ENCODE data around the gene LRRC25. TPM values are rescaled to one million over a fixed set of nuclear protein-coding genes. Genes with fewer than 3 reads are reported as not detected.

The LRRC25 gene
- total and polyA plus RNA-seq, 2 donors (not counting 1 experiment from before 2014, with no cell fraction given) = 0.10 to 1.2 TPM

DNA sequence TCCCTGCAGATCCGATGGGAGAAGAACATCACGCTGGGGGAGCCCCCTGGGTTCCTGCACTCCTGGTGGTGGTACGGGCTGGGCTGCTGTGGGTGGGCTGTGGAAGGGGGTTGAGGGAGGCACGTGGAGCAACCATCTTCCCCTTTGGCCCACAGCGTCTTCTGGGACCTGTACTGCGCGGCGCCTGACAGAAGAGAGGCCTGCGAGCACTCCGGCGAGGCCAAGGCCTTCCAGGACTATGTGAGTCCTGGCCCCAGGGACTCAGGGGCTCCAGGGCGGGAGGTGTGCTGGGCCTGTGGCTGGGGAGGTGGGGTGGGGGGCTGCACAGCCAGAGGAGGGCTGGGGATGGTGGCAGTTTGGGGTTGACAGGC lies 30.3 kb upstream of the LRRC25 start:
- no peak overlapping the region for H2AFZ ChIP-seq (ENCODE audit: low read length)
- no peaks in the 10 kb centered on the region for H3K27me3 ChIP-seq (ENCODE audit: control insufficient read depth, insufficient read depth, low read length)
- no peak overlapping the region for H3K27ac ChIP-seq (ENCODE audit: insufficient read depth, low read length)
- no peak overlapping the region for H3K4me3 ChIP-seq (replicated peaks in 1 of 4; ENCODE audit: control extremely low read depth in 1 of 4, insufficient read depth in 1 of 4, low read depth in 3 of 4, low read length in 4 of 4)
- H3K9ac ChIP-seq (ENCODE audit: insufficient read depth, low read length) = no peak overlapping the region
- H3K4me2 ChIP-seq (ENCODE audit: extremely low read depth, insufficient read depth, low read length) = no peak overlapping the region
- H3K9me3 ChIP-seq (ENCODE audit: control insufficient read depth, insufficient read depth, low read depth, low read length) = no peaks in the 10 kb centered on the region
- H4K20me1 ChIP-seq (ENCODE audit: control insufficient read depth, extremely low read depth, insufficient read depth, low read length) = no peaks in the 10 kb centered on the region
- peaks cover 10% of the 10 kb centered on the region for H3K36me3 ChIP-seq (ENCODE audit: control insufficient read depth, insufficient read depth, low read length)
- TF ChIP-seq EZH2 (IDR thresholded peaks at IDR 0.05; ENCODE audit: low read length, missing control alignments) = no peak
- TF ChIP-seq, protein P1, sequence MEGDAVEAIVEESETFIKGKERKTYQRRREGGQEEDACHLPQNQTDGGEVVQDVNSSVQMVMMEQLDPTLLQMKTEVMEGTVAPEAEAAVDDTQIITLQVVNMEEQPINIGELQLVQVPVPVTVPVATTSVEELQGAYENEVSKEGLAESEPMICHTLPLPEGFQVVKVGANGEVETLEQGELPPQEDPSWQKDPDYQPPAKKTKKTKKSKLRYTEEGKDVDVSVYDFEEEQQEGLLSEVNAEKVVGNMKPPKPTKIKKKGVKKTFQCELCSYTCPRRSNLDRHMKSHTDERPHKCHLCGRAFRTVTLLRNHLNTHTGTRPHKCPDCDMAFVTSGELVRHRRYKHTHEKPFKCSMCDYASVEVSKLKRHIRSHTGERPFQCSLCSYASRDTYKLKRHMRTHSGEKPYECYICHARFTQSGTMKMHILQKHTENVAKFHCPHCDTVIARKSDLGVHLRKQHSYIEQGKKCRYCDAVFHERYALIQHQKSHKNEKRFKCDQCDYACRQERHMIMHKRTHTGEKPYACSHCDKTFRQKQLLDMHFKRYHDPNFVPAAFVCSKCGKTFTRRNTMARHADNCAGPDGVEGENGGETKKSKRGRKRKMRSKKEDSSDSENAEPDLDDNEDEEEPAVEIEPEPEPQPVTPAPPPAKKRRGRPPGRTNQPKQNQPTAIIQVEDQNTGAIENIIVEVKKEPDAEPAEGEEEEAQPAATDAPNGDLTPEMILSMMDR (conservative IDR thresholded peaks at IDR 0.05 in 1 of 2, IDR thresholded peaks at IDR 0.05 in 1 of 2; ENCODE audit: low read depth in 1 of 2, low read length in 2 of 2) = no peak
- peaks cover 44% of the 10 kb centered on the region for H3K79me2 ChIP-seq (ENCODE audit: control insufficient read depth, insufficient read depth, low read length)
- peaks cover 31% of the 10 kb centered on the region for H3K4me1 ChIP-seq (ENCODE audit: control insufficient read depth, extremely low read depth, insufficient read depth, low read length)
- DNase-seq (ENCODE audit: low read depth in 2 of 2) = no peak

DNA sequence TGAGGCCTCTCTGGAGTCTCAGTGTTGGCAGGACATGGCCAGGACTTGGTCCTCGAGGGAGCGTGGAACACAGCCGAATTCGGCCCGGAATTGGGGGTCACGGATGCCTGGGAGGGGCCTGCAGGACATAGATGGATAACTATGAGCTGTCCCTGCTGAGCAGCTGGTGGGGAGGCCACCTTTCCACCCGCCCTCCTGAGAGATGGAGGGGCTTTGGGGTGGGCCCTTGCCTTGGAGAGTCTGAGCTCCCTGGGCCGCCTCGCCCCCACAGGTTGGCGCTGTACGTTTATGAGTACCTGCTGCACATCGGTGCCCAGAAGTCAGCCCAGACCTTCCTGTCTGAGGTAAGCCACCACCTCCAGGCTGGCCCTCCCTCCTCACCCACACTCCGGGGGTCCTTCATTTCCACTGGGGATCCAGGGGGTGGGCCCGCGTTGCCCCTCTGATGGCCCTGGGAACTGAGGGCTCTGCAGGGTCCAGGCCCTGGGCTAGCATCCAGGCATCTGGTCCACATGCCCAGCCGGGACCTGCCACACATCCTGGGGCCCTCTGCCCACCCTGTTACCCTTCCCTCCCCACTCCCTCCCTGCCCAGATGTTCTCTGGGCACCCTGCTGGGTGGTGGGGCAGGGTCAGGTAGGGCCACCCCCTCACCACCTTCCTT lies 29.8 kb upstream of the LRRC25 start:
- Histone ChIP-seq H3K27me3 (ENCODE audit: control insufficient read depth, insufficient read depth, low read length) (no peaks in the 10 kb centered on the region), H3K9me3 (ENCODE audit: control insufficient read depth, insufficient read depth, low read depth, low read length) (no peaks in the 10 kb centered on the region), H2AFZ (ENCODE audit: low read length) (no peak overlapping the region), H3K27ac (ENCODE audit: insufficient read depth, low read length) (no peak overlapping the region), H3K4me1 (ENCODE audit: control insufficient read depth, extremely low read depth, insufficient read depth, low read length) (peaks cover 29% of the 10 kb centered on the region), H3K4me3 (replicated peaks in 1 of 4; ENCODE audit: control extremely low read depth in 1 of 4, insufficient read depth in 1 of 4, low read depth in 3 of 4, low read length in 4 of 4) (no peak overlapping the region), H3K36me3 (ENCODE audit: control insufficient read depth, insufficient read depth, low read length) (peaks cover 10% of the 10 kb centered on the region), H4K20me1 (ENCODE audit: control insufficient read depth, extremely low read depth, insufficient read depth, low read length) (no peaks in the 10 kb centered on the region), H3K79me2 (ENCODE audit: control insufficient read depth, insufficient read depth, low read length) (peaks cover 49% of the 10 kb centered on the region), H3K9ac (ENCODE audit: insufficient read depth, low read length) (no peak overlapping the region), H3K4me2 (ENCODE audit: extremely low read depth, insufficient read depth, low read length) (no peak overlapping the region)
- TF ChIP-seq EZH2 (IDR thresholded peaks at IDR 0.05; ENCODE audit: low read length, missing control alignments) = no peak
- TF ChIP-seq, protein P1 (conservative IDR thresholded peaks at IDR 0.05 in 1 of 2, IDR thresholded peaks at IDR 0.05 in 1 of 2; ENCODE audit: low read depth in 1 of 2, low read length in 2 of 2) = no peak
- no peak for DNase-seq (ENCODE audit: low read depth in 2 of 2)

DNA sequence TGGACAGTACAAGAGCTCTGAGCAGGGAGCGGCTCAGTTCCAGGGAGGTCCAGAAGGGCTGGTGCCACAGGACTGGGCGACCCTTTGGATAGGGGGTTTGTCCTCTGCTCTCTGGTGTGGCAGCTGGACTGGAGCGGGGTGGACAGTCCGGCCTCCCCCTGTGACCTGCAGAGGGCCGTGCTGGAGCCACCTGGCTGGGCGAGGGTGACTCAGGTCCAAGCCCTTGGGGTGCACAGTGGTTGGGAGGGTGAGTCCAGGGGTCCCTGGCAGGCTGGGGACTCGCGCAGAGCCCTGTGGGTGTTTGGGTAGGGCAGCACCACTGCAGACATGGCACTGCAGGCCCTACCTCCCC lies 29.0 kb upstream of the LRRC25 start:
- Histone ChIP-seq H3K4me2 (ENCODE audit: extremely low read depth, insufficient read depth, low read length) (peak overlapping the region; percentile 61), H4K20me1 (ENCODE audit: control insufficient read depth, extremely low read depth, insufficient read depth, low read length) (no peaks in the 10 kb centered on the region), H3K36me3 (ENCODE audit: control insufficient read depth, insufficient read depth, low read length) (peaks cover 8% of the 10 kb centered on the region), H3K27ac (ENCODE audit: insufficient read depth, low read length) (peak overlapping the region; percentile 33), H3K9me3 (ENCODE audit: control insufficient read depth, insufficient read depth, low read depth, low read length) (no peaks in the 10 kb centered on the region), H3K9ac (ENCODE audit: insufficient read depth, low read length) (no peak overlapping the region), H3K4me3 (replicated peaks in 1 of 4; ENCODE audit: control extremely low read depth in 1 of 4, insufficient read depth in 1 of 4, low read depth in 3 of 4, low read length in 4 of 4) (no peak overlapping the region), H3K27me3 (ENCODE audit: control insufficient read depth, insufficient read depth, low read length) (no peaks in the 10 kb centered on the region), H3K4me1 (ENCODE audit: control insufficient read depth, extremely low read depth, insufficient read depth, low read length) (peaks cover 32% of the 10 kb centered on the region), H3K79me2 (ENCODE audit: control insufficient read depth, insufficient read depth, low read length) (peaks cover 56% of the 10 kb centered on the region), H2AFZ (ENCODE audit: low read length) (no peak overlapping the region)
- DNase-seq (ENCODE audit: low read depth in 2 of 2) = no peak
- TF ChIP-seq, protein P1 (conservative IDR thresholded peaks at IDR 0.05 in 1 of 2, IDR thresholded peaks at IDR 0.05 in 1 of 2; ENCODE audit: low read depth in 1 of 2, low read length in 2 of 2) = no peak
- TF ChIP-seq EZH2 (IDR thresholded peaks at IDR 0.05; ENCODE audit: low read length, missing control alignments) = no peak
